HEK293 (cell line): ENCODE results near the gene FNDC3A.

ENCODE experiments used
- CTCF ChIA-PET: fragments of 350-600 bp; formaldehyde crosslinking; extraction: SDS; loops from one replicate; lab custom pipeline; 2021; ENCODE audit warnings: antibody characterized with exemption; lab: Yijun Ruan, JAX
- POLR2A ChIA-PET: fragments of 300-600 bp; formaldehyde crosslinking; extraction: SDS; loops from one replicate; lab custom pipeline; 2020; ENCODE audit warnings: antibody characterized with exemption, inconsistent platforms; lab: Yijun Ruan, JAX
- H3K27ac ChIP-seq: fragments of 200-500 bp; sonication (Bioruptor generic); 2 replicates; pipeline ENCODE4 v1.5.1; 2014; ENCODE audit warnings: low read depth, low read length, control low read depth, inconsistent platforms; ENCODE audit errors: extremely low read depth
- H3K36me3 ChIP-seq, 2 experiments: fragments of 200-500 bp in 1 of 2; sonication (Bioruptor generic) in 1 of 2; 1 replicate in 1 of 2; 2 replicates in 1 of 2; pipeline ENCODE4 v1.5.1; 2014 to 2017; ENCODE audit warnings: inconsistent platforms in 2 of 2, low read length in 2 of 2; ENCODE audit not compliant: control insufficient read depth in 2 of 2, insufficient read depth in 1 of 2
- H3K4me1 ChIP-seq: fragments of 200-500 bp; sonication (Bioruptor generic); 2 replicates; pipeline ENCODE4 v1.5.1; 2014; ENCODE audit warnings: mild to moderate bottlenecking, low read length, inconsistent platforms; ENCODE audit not compliant: control insufficient read depth, insufficient read depth
- H3K4me3 ChIP-seq: 2 replicates; pipeline ENCODE4 v1.5.1; 2011; ENCODE audit warnings: low read depth, mild to moderate bottlenecking, control low read depth, low read length, moderate library complexity
- H3K9me3 ChIP-seq: fragments of 200-500 bp; sonication (Bioruptor generic); 2 replicates; pipeline ENCODE4 v1.5.1; 2014; ENCODE audit warnings: low read depth, low read length, inconsistent platforms; ENCODE audit not compliant: control insufficient read depth, insufficient read depth
- HOXD13 ChIP-seq: sonication (generic); formaldehyde crosslinking; IDR thresholded peaks from 2 replicates; pipeline ENCODE4 v1.8.0; 2022; ENCODE audit warnings: missing genetic modification reagents, borderline replicate concordance
- KLF10 ChIP-seq: fragments of 450-650 bp; IDR thresholded peaks from 2 replicates; pipeline ENCODE4 v1.5.1; 2018; ENCODE audit warnings: missing biosample characterization, mild to moderate bottlenecking, missing genetic modification characterization
- PRDM1 ChIP-seq: fragments of 450-650 bp; formaldehyde crosslinking; IDR thresholded peaks from 2 replicates; pipeline ENCODE4; 2016; ENCODE audit warnings: missing biosample characterization, missing genetic modification characterization
- PRDM6 ChIP-seq: fragments of 450-650 bp; formaldehyde crosslinking; IDR thresholded peaks from 2 replicates; pipeline ENCODE4 v1.5.1; 2017; ENCODE audit warnings: missing biosample characterization, missing genetic modification characterization
- ZBTB6 ChIP-seq: fragments of 450-650 bp; formaldehyde crosslinking; IDR thresholded peaks from 2 replicates; pipeline ENCODE4 v1.5.1; 2017; ENCODE audit warnings: missing biosample characterization, missing genetic modification characterization
- ZNF157 ChIP-seq: fragments of 450-650 bp; formaldehyde crosslinking; IDR thresholded peaks from 2 replicates; pipeline ENCODE4 v1.5.1; 2016; ENCODE audit warnings: missing biosample characterization, missing genetic modification characterization
- ZNF19 ChIP-seq: fragments of 450-650 bp; formaldehyde crosslinking; IDR thresholded peaks from 2 replicates; pipeline ENCODE4; 2016; ENCODE audit warnings: missing biosample characterization, missing genetic modification characterization, low read depth
- ZNF221 ChIP-seq: fragments of 450-650 bp; formaldehyde crosslinking; IDR thresholded peaks from 2 replicates; pipeline ENCODE4 v1.5.1; 2017; ENCODE audit warnings: missing biosample characterization, missing genetic modification characterization, borderline replicate concordance
- ZNF311 ChIP-seq: fragments of 450-650 bp; formaldehyde crosslinking; IDR thresholded peaks from 2 replicates; pipeline ENCODE4 v1.5.1; 2017; ENCODE audit warnings: missing biosample characterization, missing genetic modification characterization, borderline replicate concordance
- ZNF350 ChIP-seq: fragments of 450-650 bp; formaldehyde crosslinking; IDR thresholded peaks from 2 replicates; pipeline ENCODE4 v1.5.0; 2017; ENCODE audit warnings: missing biosample characterization, mild to moderate bottlenecking, missing genetic modification characterization
- ZNF391 ChIP-seq: fragments of 450-650 bp; formaldehyde crosslinking; IDR thresholded peaks from 2 replicates; pipeline ENCODE4 v1.5.1; 2016; ENCODE audit warnings: low read depth, missing biosample characterization, missing genetic modification characterization, borderline replicate concordance
- ZNF561 ChIP-seq: fragments of 450-650 bp; IDR thresholded peaks from 2 replicates; pipeline ENCODE4 v1.5.1; 2018; ENCODE audit warnings: missing biosample characterization, missing genetic modification characterization, borderline replicate concordance
- ZNF571 ChIP-seq: fragments of 450-650 bp; formaldehyde crosslinking; IDR thresholded peaks from 2 replicates; pipeline ENCODE4 v1.5.0; 2017; ENCODE audit warnings: missing biosample characterization, missing genetic modification characterization
- ZNF600 ChIP-seq: fragments of 450-650 bp; formaldehyde crosslinking; IDR thresholded peaks from 2 replicates; pipeline ENCODE4 v1.5.1; 2016; ENCODE audit warnings: missing biosample characterization, missing genetic modification characterization
- ZNF621 ChIP-seq: fragments of 450-650 bp; formaldehyde crosslinking; IDR thresholded peaks from 2 replicates; pipeline ENCODE4 v1.5.1; 2017; ENCODE audit warnings: missing biosample characterization, missing genetic modification characterization
- TF ChIP-seq, protein P1 (sequence below): fragments of 450-650 bp; formaldehyde crosslinking; IDR thresholded peaks from 2 replicates; pipeline ENCODE4 v1.5.1; 2016; ENCODE audit warnings: missing biosample characterization, missing genetic modification characterization, borderline replicate concordance
- TF ChIP-seq, protein P2 (sequence below): fragments of 450-650 bp; IDR thresholded peaks from 2 replicates; pipeline ENCODE4 v1.5.1; 2018; ENCODE audit warnings: missing biosample characterization, missing genetic modification characterization
- TF ChIP-seq, protein P3 (sequence below): fragments of 450-650 bp; formaldehyde crosslinking; IDR thresholded peaks from 2 replicates; pipeline ENCODE4 v1.5.1; 2016; ENCODE audit warnings: missing biosample characterization, missing genetic modification characterization

FNDC3A gene

DNA sequence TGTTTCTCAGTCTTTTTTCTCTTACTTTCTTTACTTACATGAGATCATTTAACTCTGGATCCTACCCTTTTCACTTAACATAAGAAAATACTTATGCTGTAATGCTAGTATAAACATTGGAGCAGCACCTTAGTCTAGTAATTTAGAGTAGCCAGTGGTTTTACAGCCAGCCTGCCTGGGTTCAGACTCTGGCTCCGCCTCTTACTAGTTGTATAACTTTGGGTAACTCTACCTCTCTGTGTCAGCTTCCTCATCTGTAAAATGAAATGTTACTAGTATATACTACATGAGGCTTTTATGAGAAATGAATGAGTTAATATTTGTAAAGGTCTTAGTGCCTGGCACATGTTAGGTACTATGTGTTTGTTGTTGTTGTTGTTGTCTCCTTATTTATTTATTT, 277.6 kb downstream of the FNDC3A start:
- Histone ChIP-seq H3K4me3 (no peak overlapping the region), H3K9me3 (no peaks in the 10 kb centered on the region), H3K36me3 (peaks cover 0 to 32% of the 10 kb centered on the region in 2 experiments; a peak in 2 of 3 replicates)
- TF ChIP-seq ZNF600: no peak
- peak; percentile 58 for TF ChIP-seq PRDM6 (tag by site-specific recombination)
- TF ChIP-seq, all 188 proteins: peak for 1
- POLR2A ChIA-PET: no interaction called here
- CTCF ChIA-PET: no interaction called here
- Histone ChIP-seq H3K27ac (no peak overlapping the region), H3K4me1 (0 out of 2 replicates have a peak, but pooled peaks cover 2% of the 10 kb centered on the region)

DNA sequence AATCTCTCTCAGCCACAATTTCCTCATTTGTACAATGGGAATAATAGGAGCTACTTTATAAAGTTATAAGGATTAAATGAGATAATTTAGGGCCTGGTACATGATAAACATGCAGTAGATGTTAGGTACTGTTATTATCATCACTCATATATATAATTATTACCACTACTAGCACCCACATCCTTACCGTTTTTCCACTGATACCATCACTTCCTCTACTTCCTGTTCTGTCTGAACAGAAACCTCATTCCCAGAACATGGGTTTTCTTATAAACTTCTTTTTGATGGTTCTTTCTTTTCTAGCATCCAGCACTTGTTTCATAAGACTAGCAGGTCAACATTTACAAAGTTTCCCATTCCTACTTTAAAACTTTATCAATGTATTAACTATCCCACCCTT, 278.3 kb downstream of the FNDC3A start:
- TF ChIP-seq HOXD13 (no peak), ZNF350 (tag by site-specific recombination) (no peak), ZBTB6 (no peak), ZNF561 (tag by site-specific recombination) (no peak), ZNF621 (tag by site-specific recombination) (no peak), ZNF571 (no peak), KLF10 (tag by site-specific recombination) (no peak), PRDM1 (no peak), ZNF19 (no peak), ZNF311 (tag by site-specific recombination) (no peak), ZNF221 (tag by site-specific recombination) (no peak), ZNF157 (tag by site-specific recombination) (no peak), ZNF391 (tag by site-specific recombination) (no peak)
- TF ChIP-seq, protein P1, sequence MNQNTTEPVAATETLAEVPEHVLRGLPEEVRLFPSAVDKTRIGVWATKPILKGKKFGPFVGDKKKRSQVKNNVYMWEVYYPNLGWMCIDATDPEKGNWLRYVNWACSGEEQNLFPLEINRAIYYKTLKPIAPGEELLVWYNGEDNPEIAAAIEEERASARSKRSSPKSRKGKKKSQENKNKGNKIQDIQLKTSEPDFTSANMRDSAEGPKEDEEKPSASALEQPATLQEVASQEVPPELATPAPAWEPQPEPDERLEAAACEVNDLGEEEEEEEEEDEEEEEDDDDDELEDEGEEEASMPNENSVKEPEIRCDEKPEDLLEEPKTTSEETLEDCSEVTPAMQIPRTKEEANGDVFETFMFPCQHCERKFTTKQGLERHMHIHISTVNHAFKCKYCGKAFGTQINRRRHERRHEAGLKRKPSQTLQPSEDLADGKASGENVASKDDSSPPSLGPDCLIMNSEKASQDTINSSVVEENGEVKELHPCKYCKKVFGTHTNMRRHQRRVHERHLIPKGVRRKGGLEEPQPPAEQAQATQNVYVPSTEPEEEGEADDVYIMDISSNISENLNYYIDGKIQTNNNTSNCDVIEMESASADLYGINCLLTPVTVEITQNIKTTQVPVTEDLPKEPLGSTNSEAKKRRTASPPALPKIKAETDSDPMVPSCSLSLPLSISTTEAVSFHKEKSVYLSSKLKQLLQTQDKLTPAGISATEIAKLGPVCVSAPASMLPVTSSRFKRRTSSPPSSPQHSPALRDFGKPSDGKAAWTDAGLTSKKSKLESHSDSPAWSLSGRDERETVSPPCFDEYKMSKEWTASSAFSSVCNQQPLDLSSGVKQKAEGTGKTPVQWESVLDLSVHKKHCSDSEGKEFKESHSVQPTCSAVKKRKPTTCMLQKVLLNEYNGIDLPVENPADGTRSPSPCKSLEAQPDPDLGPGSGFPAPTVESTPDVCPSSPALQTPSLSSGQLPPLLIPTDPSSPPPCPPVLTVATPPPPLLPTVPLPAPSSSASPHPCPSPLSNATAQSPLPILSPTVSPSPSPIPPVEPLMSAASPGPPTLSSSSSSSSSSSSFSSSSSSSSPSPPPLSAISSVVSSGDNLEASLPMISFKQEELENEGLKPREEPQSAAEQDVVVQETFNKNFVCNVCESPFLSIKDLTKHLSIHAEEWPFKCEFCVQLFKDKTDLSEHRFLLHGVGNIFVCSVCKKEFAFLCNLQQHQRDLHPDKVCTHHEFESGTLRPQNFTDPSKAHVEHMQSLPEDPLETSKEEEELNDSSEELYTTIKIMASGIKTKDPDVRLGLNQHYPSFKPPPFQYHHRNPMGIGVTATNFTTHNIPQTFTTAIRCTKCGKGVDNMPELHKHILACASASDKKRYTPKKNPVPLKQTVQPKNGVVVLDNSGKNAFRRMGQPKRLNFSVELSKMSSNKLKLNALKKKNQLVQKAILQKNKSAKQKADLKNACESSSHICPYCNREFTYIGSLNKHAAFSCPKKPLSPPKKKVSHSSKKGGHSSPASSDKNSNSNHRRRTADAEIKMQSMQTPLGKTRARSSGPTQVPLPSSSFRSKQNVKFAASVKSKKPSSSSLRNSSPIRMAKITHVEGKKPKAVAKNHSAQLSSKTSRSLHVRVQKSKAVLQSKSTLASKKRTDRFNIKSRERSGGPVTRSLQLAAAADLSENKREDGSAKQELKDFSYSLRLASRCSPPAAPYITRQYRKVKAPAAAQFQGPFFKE (tag by site-specific recombination): no peak
- TF ChIP-seq, protein P2, sequence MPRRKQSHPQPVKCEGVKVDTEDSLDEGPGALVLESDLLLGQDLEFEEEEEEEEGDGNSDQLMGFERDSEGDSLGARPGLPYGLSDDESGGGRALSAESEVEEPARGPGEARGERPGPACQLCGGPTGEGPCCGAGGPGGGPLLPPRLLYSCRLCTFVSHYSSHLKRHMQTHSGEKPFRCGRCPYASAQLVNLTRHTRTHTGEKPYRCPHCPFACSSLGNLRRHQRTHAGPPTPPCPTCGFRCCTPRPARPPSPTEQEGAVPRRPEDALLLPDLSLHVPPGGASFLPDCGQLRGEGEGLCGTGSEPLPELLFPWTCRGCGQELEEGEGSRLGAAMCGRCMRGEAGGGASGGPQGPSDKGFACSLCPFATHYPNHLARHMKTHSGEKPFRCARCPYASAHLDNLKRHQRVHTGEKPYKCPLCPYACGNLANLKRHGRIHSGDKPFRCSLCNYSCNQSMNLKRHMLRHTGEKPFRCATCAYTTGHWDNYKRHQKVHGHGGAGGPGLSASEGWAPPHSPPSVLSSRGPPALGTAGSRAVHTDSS (tag by site-specific recombination): no peak
- TF ChIP-seq, protein P3, sequence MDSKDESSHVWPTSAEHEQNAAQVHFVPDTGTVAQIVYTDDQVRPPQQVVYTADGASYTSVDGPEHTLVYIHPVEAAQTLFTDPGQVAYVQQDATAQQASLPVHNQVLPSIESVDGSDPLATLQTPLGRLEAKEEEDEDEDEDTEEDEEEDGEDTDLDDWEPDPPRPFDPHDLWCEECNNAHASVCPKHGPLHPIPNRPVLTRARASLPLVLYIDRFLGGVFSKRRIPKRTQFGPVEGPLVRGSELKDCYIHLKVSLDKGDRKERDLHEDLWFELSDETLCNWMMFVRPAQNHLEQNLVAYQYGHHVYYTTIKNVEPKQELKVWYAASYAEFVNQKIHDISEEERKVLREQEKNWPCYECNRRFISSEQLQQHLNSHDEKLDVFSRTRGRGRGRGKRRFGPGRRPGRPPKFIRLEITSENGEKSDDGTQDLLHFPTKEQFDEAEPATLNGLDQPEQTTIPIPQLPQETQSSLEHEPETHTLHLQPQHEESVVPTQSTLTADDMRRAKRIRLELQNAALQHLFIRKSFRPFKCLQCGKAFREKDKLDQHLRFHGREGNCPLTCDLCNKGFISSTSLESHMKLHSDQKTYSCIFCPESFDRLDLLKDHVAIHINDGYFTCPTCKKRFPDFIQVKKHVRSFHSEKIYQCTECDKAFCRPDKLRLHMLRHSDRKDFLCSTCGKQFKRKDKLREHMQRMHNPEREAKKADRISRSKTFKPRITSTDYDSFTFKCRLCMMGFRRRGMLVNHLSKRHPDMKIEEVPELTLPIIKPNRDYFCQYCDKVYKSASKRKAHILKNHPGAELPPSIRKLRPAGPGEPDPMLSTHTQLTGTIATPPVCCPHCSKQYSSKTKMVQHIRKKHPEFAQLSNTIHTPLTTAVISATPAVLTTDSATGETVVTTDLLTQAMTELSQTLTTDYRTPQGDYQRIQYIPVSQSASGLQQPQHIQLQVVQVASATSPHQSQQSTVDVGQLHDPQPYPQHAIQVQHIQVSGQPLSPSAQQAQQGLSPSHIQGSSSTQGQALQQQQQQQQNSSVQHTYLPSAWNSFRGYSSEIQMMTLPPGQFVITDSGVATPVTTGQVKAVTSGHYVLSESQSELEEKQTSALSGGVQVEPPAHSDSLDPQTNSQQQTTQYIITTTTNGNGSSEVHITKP: no peak
- TF ChIP-seq, all 188 proteins: peak for 0
- H3K4me3 ChIP-seq: no peak overlapping the region
- H3K27ac ChIP-seq: no peak overlapping the region
- peaks cover 0 to 36% of the 10 kb centered on the region in 2 experiments; a peak in 2 of 3 replicates for H3K36me3 ChIP-seq
- CTCF ChIA-PET: no interaction called here
- 0 out of 2 replicates have a peak, but pooled peaks cover 2% of the 10 kb centered on the region for H3K4me1 ChIP-seq
- POLR2A ChIA-PET: no interaction called here
- H3K9me3 ChIP-seq: no peaks in the 10 kb centered on the region
